ENCODE measurements around the gene GAL3ST3.

DNA sequence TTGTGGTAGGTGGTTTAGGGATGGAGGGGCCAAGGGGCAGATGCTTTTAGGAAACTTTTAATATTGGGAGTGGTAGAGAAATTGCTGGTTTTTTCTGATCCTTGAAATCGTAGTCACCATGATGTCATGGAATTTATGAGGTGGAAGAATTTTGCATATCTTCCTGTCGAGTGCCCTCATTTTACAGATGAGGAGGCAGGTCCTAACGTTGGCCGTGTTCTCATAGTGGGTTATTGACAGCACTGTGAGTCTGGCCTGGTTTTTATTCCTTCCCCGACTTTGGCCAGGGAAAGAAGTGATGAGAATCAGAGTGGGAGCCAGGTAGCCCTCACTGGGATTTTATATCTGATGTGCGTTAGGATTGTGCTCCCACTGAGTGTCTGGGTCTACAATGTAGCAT lies 12.3 kb upstream of the GAL3ST3 start:
- TF ChIP-seq, protein P1, sequence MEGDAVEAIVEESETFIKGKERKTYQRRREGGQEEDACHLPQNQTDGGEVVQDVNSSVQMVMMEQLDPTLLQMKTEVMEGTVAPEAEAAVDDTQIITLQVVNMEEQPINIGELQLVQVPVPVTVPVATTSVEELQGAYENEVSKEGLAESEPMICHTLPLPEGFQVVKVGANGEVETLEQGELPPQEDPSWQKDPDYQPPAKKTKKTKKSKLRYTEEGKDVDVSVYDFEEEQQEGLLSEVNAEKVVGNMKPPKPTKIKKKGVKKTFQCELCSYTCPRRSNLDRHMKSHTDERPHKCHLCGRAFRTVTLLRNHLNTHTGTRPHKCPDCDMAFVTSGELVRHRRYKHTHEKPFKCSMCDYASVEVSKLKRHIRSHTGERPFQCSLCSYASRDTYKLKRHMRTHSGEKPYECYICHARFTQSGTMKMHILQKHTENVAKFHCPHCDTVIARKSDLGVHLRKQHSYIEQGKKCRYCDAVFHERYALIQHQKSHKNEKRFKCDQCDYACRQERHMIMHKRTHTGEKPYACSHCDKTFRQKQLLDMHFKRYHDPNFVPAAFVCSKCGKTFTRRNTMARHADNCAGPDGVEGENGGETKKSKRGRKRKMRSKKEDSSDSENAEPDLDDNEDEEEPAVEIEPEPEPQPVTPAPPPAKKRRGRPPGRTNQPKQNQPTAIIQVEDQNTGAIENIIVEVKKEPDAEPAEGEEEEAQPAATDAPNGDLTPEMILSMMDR (IDR thresholded peaks at IDR 0.05), result no peak
- TF ChIP-seq POLR2A (IDR thresholded peaks at IDR 0.05), result no peak

Measured in body of pancreas (tissue), 4 donors.